OCI-LY7 (cell line): Measurements from ENCODE around the gene OR5J2.

Source experiments
- EZH2phosphoT487 ChIP-seq: fragments of 200-600 bp; sonication (generic); IDR thresholded peaks from 2 replicates; pipeline ENCODE4 v1.6.1; 2018; ENCODE audit warnings: low read depth, borderline replicate concordance, mild to moderate bottlenecking, mixed run types, antibody characterized with exemption, low read length, moderate library complexity, mixed read lengths
- TF ChIP-seq, protein P1 (sequence below): fragments of 200-600 bp; sonication (generic); conservative IDR thresholded peaks from 2 replicates; pipeline ENCODE4 v1.5.1; 2014; ENCODE audit warnings: mild to moderate bottlenecking, antibody characterized with exemption, low read length, moderate library complexity, mixed read lengths

DNA sequence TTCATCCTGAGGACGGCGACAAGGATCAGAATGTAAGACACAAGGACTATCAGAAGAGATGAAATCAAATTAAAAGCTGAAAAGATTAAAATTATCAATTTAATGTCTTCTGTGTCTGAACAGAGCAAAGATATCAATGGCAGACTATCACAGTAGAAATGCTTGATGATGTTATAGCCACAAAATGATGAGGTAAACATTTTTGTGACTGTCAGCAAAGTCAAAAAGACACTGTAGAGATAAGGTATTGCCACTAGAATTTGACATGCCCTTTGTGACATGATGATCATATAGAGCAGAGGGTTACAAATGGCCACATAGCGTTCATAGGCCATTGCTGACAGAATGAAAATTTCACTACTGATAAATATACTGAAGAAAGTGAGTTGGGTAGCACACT, 12.2 kb downstream of the OR5J2 start:
- TF ChIP-seq, protein P1, sequence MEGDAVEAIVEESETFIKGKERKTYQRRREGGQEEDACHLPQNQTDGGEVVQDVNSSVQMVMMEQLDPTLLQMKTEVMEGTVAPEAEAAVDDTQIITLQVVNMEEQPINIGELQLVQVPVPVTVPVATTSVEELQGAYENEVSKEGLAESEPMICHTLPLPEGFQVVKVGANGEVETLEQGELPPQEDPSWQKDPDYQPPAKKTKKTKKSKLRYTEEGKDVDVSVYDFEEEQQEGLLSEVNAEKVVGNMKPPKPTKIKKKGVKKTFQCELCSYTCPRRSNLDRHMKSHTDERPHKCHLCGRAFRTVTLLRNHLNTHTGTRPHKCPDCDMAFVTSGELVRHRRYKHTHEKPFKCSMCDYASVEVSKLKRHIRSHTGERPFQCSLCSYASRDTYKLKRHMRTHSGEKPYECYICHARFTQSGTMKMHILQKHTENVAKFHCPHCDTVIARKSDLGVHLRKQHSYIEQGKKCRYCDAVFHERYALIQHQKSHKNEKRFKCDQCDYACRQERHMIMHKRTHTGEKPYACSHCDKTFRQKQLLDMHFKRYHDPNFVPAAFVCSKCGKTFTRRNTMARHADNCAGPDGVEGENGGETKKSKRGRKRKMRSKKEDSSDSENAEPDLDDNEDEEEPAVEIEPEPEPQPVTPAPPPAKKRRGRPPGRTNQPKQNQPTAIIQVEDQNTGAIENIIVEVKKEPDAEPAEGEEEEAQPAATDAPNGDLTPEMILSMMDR, result no peak
- no peak for TF ChIP-seq EZH2phosphoT487
